Skeletal muscle tissue (tissue), 4 donors: ENCODE data around the gene FAM118B. TPM values are rescaled to one million over a fixed set of nuclear protein-coding genes. Genes with fewer than 3 reads are reported as not detected.

ENCODE experiments used
- H3K27ac ChIP-seq: one replicate; pipeline ENCODE4 v1.7.0; 2013; ENCODE audit warnings: mild to moderate bottlenecking, low read depth, low read length, inconsistent platforms
- H3K27me3 ChIP-seq, 3 donors: one replicate each; pipeline ENCODE4 v1.7.0; 2013; ENCODE audit warnings: low read length in 3 of 3; ENCODE audit not compliant: control insufficient read depth in 3 of 3, insufficient read depth in 3 of 3
- H3K36me3 ChIP-seq, 3 donors: one replicate each; pipeline ENCODE4 v1.7.0; 2013; ENCODE audit warnings: low read length in 3 of 3; ENCODE audit not compliant: control insufficient read depth in 3 of 3, insufficient read depth in 3 of 3
- H3K4me1 ChIP-seq, 3 donors: one replicate each; pipeline ENCODE4 v1.7.0; 2013; ENCODE audit warnings: low read length in 3 of 3, mild to moderate bottlenecking in 3 of 3; ENCODE audit not compliant: control insufficient read depth in 3 of 3, insufficient read depth in 3 of 3
- H3K4me3 ChIP-seq, 3 donors: one replicate each; pipeline ENCODE4 v1.7.0; 2013; ENCODE audit warnings: low read length in 3 of 3
- H3K9ac ChIP-seq, 3 donors: one replicate each; pipeline ENCODE4 v1.7.0; 2013; ENCODE audit warnings: low read length in 3 of 3, mild to moderate bottlenecking in 3 of 3, moderate library complexity in 2 of 3, low read depth in 1 of 3
- H3K9me3 ChIP-seq, 3 donors: one replicate each; pipeline ENCODE4 v1.7.0; 2013; ENCODE audit warnings: low read length in 3 of 3; ENCODE audit not compliant: control insufficient read depth in 3 of 3
- total RNA-seq: library from RNA; depleted of rRNA; stranded (reverse); fragments of >200 nt; gene quantifications from one replicate; pipeline ENCODE4 v1.2.3, GENCODE V29; 2014
- donor health status: Osteomylitis.

FAM118B gene
- total RNA-seq, 1 donor from 2014 or later, result 14.1 TPM

GRCh38 chr11:126186025-126186698 is 25.4 kb upstream of the FAM118B start:
- H3K27me3 ChIP-seq, result no peaks in the 10 kb centered on the region
- no peak overlapping the region for H3K27ac ChIP-seq
- H3K4me3 ChIP-seq, result no peak overlapping the region
- H3K4me1 ChIP-seq, result peaks cover 17 to 38% (median 22%) of the 10 kb centered on the region in 3 donors
- peak overlapping the region in 1 of 3 donors; percentile 45 for H3K9ac ChIP-seq
- H3K9me3 ChIP-seq, result no peaks in the 10 kb centered on the region
- H3K36me3 ChIP-seq, result peaks cover 22 to 45% (median 33%) of the 10 kb centered on the region in 3 donors

- Histone ChIP-seq H3K36me3 (peaks cover 26 to 52% (median 36%) of the 10 kb centered on the region in 3 donors), H3K4me3 (no peak overlapping the region), H3K4me1 (peaks cover 19 to 42% (median 23%) of the 10 kb centered on the region in 3 donors), H3K27ac (no peak overlapping the region), H3K9ac (no peak overlapping the region), H3K9me3 (no peaks in the 10 kb centered on the region), H3K27me3 (no peaks in the 10 kb centered on the region)
Observed at GRCh38 chr11:126186708-126187529, 24.7 kb upstream of the FAM118B start.

- H3K36me3 ChIP-seq, result peaks cover 37 to 61% (median 39%) of the 10 kb centered on the region in 3 donors
- H3K4me3 ChIP-seq, result no peak overlapping the region
- H3K9me3 ChIP-seq, result no peaks in the 10 kb centered on the region
- H3K27me3 ChIP-seq, result no peaks in the 10 kb centered on the region
- no peak overlapping the region for H3K27ac ChIP-seq
- peaks cover 25 to 56% (median 25%) of the 10 kb centered on the region in 3 donors for H3K4me1 ChIP-seq
- H3K9ac ChIP-seq, result no peak overlapping the region
Observed at GRCh38 chr11:126188332-126189108, 23.1 kb upstream of the FAM118B start.

- no peak overlapping the region for H3K27ac ChIP-seq
- no peaks in the 10 kb centered on the region for H3K27me3 ChIP-seq
- H3K9me3 ChIP-seq, result no peaks in the 10 kb centered on the region
- H3K36me3 ChIP-seq, result peaks cover 37 to 63% (median 40%) of the 10 kb centered on the region in 3 donors
- no peak overlapping the region for H3K9ac ChIP-seq
- H3K4me3 ChIP-seq, result no peak overlapping the region
- H3K4me1 ChIP-seq, result peaks cover 30 to 62% (median 31%) of the 10 kb centered on the region in 3 donors
Observed at GRCh38 chr11:126189109-126189929, 22.3 kb upstream of the FAM118B start.

- no peaks in the 10 kb centered on the region for H3K9me3 ChIP-seq
- H3K27ac ChIP-seq, result no peak overlapping the region
- peak overlapping the region in 2 of 3 donors; percentile 11 to 35 for H3K9ac ChIP-seq
- H3K27me3 ChIP-seq, result no peaks in the 10 kb centered on the region
- peaks cover 31 to 71% (median 37%) of the 10 kb centered on the region in 3 donors for H3K4me1 ChIP-seq
- no peak overlapping the region for H3K4me3 ChIP-seq
- H3K36me3 ChIP-seq, result peaks cover 36 to 60% (median 42%) of the 10 kb centered on the region in 3 donors
Observed at GRCh38 chr11:126190792-126191191, 20.8 kb upstream of the FAM118B start.

- Histone ChIP-seq H3K9me3 (no peaks in the 10 kb centered on the region), H3K27ac (no peak overlapping the region), H3K36me3 (peaks cover 38 to 61% (median 41%) of the 10 kb centered on the region in 3 donors), H3K9ac (no peak overlapping the region), H3K4me3 (no peak overlapping the region), H3K27me3 (no peaks in the 10 kb centered on the region), H3K4me1 (peaks cover 31 to 69% (median 35%) of the 10 kb centered on the region in 3 donors)
Observed at GRCh38 chr11:126191379-126192073, 20.1 kb upstream of the FAM118B start.

- Histone ChIP-seq H3K27me3 (no peaks in the 10 kb centered on the region), H3K4me3 (no peak overlapping the region), H3K27ac (no peak overlapping the region), H3K9ac (peak overlapping the region in 1 of 3 donors; percentile 17), H3K9me3 (no peaks in the 10 kb centered on the region), H3K4me1 (peaks cover 32 to 69% (median 42%) of the 10 kb centered on the region in 3 donors), H3K36me3 (peaks cover 40 to 61% (median 47%) of the 10 kb centered on the region in 3 donors)
Observed at GRCh38 chr11:126192361-126192760, 19.2 kb upstream of the FAM118B start.

GRCh38 chr11:126193038-126193478 is 18.5 kb upstream of the FAM118B start:
- peaks cover 40 to 63% (median 47%) of the 10 kb centered on the region in 3 donors for H3K36me3 ChIP-seq
- peaks cover 39 to 75% (median 49%) of the 10 kb centered on the region in 3 donors for H3K4me1 ChIP-seq
- H3K27ac ChIP-seq, result no peak overlapping the region

More at GRCh38 chr11:126193038-126193478, 18.5 kb upstream of the FAM118B start:
- peak overlapping the region in 1 of 3 donors; percentile 17 for H3K9ac ChIP-seq
- no peaks in the 10 kb centered on the region for H3K27me3 ChIP-seq
- H3K9me3 ChIP-seq, result no peaks in the 10 kb centered on the region
- no peak overlapping the region for H3K4me3 ChIP-seq
